22Rv1 (cell line): ENCODE measurements around the gene SETDB1.

Experiments
- CTCF ChIP-seq: fragments of 450-650 bp; IDR thresholded peaks from 2 replicates; pipeline ENCODE4 v1.5.1; 2017; ENCODE audit warnings: mild to moderate bottlenecking
- ZFX ChIP-seq: fragments of 450-650 bp; IDR thresholded peaks from 2 replicates; pipeline ENCODE4 v1.6.1; 2017; ENCODE audit warnings: antibody characterized with exemption, borderline replicate concordance

- no peak for TF ChIP-seq CTCF
- TF ChIP-seq ZFX, result no peak
Measured at GRCh38 chr1:150999051-150999674, 73.0 kb downstream of the SETDB1 start.
